HepG2 (cell line): ENCODE results near the gene TRNP1. TPM values are rescaled to one million over a fixed set of nuclear protein-coding genes. Genes with fewer than 3 reads are reported as not detected.
A peak's percentile ranks its signal among the peaks of the same experiment; 100 is the strongest.

Experiments used
- DMAP1 ChIP-seq: IDR thresholded peaks from 2 replicates; pipeline ENCODE4 v1.6.1; 2016
- FOXP1 ChIP-seq, 2 experiments: fragments of 450-650 bp in 1 of 2; IDR thresholded peaks; 2 replicates each; pipeline ENCODE4 v1.6.1; 2017 to 2018; ENCODE audit warnings: antibody characterized with exemption in 1 of 2
- NCOA2 ChIP-seq: sonication (generic); formaldehyde crosslinking; IDR thresholded peaks from 2 replicates; pipeline ENCODE4 v1.8.0; 2022; ENCODE audit warnings: inconsistent platforms
- SALL1 ChIP-seq: sonication (generic); formaldehyde crosslinking; IDR thresholded peaks from 2 replicates; pipeline ENCODE4 v1.8.0; 2022; ENCODE audit warnings: mild to moderate bottlenecking, missing genetic modification reagents
- SAP130 ChIP-seq: IDR thresholded peaks from 2 replicates; pipeline ENCODE4 v1.6.1; 2016; ENCODE audit warnings: low read depth
- SOX13 ChIP-seq, 3 experiments: fragments of 450-650 bp in 1 of 3; sonication (generic) in 1 of 3; formaldehyde crosslinking in 1 of 3; IDR thresholded peaks in 2 of 3; conservative IDR thresholded peaks in 1 of 3; 2 replicates each; pipeline versions ENCODE4 v1.5.0 to v1.6.1; 2016 to 2020; ENCODE audit warnings: antibody characterized with exemption in 1 of 3, mild to moderate bottlenecking in 1 of 3, missing compliant biosample characterization in 1 of 3, missing genetic modification reagents in 1 of 3, moderate library complexity in 1 of 3
- STAG1 ChIP-seq: sonication (generic); formaldehyde crosslinking; IDR thresholded peaks from 2 replicates; pipeline ENCODE4 v1.4.0; 2020; ENCODE audit warnings: missing genetic modification reagents
- ZMYM3 ChIP-seq: sonication (generic); formaldehyde crosslinking; IDR thresholded peaks from 2 replicates; pipeline ENCODE4 v1.5.1; 2020; ENCODE audit warnings: mild to moderate bottlenecking, missing genetic modification reagents
- ZNF510 ChIP-seq: sonication (generic); formaldehyde crosslinking; IDR thresholded peaks from 2 replicates; pipeline ENCODE4 v1.4.0; 2020; ENCODE audit warnings: low read depth, mild to moderate bottlenecking, missing genetic modification reagents
- ZNF644 ChIP-seq: IDR thresholded peaks from 2 replicates; pipeline ENCODE4 v1.6.1; 2016; ENCODE audit warnings: low read depth
- ZNF687 ChIP-seq: sonication (generic); formaldehyde crosslinking; IDR thresholded peaks from 2 replicates; pipeline ENCODE4 v1.5.1; 2020; ENCODE audit warnings: mild to moderate bottlenecking, missing genetic modification reagents, moderate library complexity
- polyA plus RNA-seq, 8 experiments: library from polyadenylated mRNA; depleted of rRNA in 3 of 8; stranded (reverse) in 7 of 8; unstranded in 1 of 8; fragments of >200 nt; fragmentation: Illumina TruSeq in 4 of 8; extraction: Trizol in 4 of 8; gene quantifications; 2 replicates each; pipeline versions ENCODE4 v1.2.1 to v1.2.3, GENCODE V29; 2011 to 2016; ENCODE audit warnings: low read depth in 4 of 8, missing spikeins in 1 of 8, mixed read lengths in 1 of 8; ENCODE audit not compliant: insufficient read depth in 1 of 8
- total RNA-seq, 5 experiments: library from RNA; depleted of rRNA; stranded (reverse); fragments of >200 nt; fragmentation: Illumina TruSeq; extraction: Trizol; gene quantifications; 2 replicates each; pipeline ENCODE4 v1.2.3, GENCODE V29; 2016; ENCODE audit warnings: low read depth in 1 of 5
- TF ChIP-seq, protein P1 (sequence below): sonication (generic); formaldehyde crosslinking; IDR thresholded peaks from 2 replicates; pipeline ENCODE4 v1.5.1; 2020; ENCODE audit warnings: missing genetic modification reagents, mild to moderate bottlenecking, borderline replicate concordance
- TF ChIP-seq, protein P2 (sequence below): sonication (generic); formaldehyde crosslinking; IDR thresholded peaks from 2 replicates; pipeline ENCODE4 v1.4.0; 2020; ENCODE audit warnings: missing genetic modification reagents
- TF ChIP-seq, protein P3 (sequence below): sonication (generic); formaldehyde crosslinking; IDR thresholded peaks from 2 replicates; pipeline ENCODE4 v1.5.1; 2020; ENCODE audit warnings: missing genetic modification reagents, mild to moderate bottlenecking, borderline replicate concordance

Gene TRNP1
- total and polyA plus RNA-seq, 2 of the 13 experiments (the other 11 are each of a cell fraction or from before 2014, with no cell fraction given) = 42.0 to 158 TPM

DNA sequence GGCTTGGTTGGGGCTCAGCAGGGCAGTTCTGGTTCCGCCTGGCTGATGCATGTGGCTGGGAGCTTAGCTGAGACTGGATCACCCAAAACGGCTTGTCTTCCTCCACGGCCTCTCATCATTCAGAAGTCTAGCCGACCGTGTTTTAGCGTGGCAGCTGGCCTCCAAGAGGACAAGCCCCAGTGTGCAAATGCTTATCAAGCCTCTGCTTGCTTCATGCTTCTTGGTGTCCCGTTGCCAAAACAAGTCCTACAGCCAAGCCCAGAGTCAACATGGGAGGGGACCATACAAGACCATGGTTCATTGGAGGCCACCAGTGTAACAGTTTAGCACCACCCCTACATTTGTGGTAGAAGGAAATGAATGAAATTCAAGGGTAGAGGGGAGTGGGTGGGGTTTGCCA, 22.7 kb upstream of the TRNP1 start (continued):
- TF ChIP-seq, protein P1, sequence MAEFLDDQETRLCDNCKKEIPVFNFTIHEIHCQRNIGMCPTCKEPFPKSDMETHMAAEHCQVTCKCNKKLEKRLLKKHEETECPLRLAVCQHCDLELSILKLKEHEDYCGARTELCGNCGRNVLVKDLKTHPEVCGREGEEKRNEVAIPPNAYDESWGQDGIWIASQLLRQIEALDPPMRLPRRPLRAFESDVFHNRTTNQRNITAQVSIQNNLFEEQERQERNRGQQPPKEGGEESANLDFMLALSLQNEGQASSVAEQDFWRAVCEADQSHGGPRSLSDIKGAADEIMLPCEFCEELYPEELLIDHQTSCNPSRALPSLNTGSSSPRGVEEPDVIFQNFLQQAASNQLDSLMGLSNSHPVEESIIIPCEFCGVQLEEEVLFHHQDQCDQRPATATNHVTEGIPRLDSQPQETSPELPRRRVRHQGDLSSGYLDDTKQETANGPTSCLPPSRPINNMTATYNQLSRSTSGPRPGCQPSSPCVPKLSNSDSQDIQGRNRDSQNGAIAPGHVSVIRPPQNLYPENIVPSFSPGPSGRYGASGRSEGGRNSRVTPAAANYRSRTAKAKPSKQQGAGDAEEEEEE (CRISPR knock-in tag) = no peak
- TF ChIP-seq DMAP1 (CRISPR knock-in tag) (0 out of 2 replicates have a peak, but pooled peaks have one; percentile 30), STAG1 (CRISPR knock-in tag) (peak; percentile 4; the same call in 1 of the 2 replicates), SAP130 (peak; percentile 53), SOX13 (IDR thresholded peaks at IDR 0.05) (no peak), SOX13 (CRISPR knock-in tag; conservative IDR thresholded peaks at IDR 0.05 in 1 of 2, IDR thresholded peaks at IDR 0.05 in 1 of 2) (peak in 1 of 2 experiments; percentile 26; a peak in 1 of 4 replicates), ZNF644 (peak; percentile 86), FOXP1 (IDR thresholded peaks at IDR 0.05) (no peak), FOXP1 (CRISPR knock-in tag; IDR thresholded peaks at IDR 0.05) (peak; percentile 57), ZMYM3 (peak; percentile 17; the same call in 1 of the 2 replicates), ZNF510 (no peak), SALL1 (peak; percentile 48; the same call in 1 of the 2 replicates), NCOA2 (0 out of 2 replicates have a peak, but pooled peaks have one; percentile 25), ZNF687 (CRISPR knock-in tag) (peak; percentile 35)
- TF ChIP-seq, protein P2, sequence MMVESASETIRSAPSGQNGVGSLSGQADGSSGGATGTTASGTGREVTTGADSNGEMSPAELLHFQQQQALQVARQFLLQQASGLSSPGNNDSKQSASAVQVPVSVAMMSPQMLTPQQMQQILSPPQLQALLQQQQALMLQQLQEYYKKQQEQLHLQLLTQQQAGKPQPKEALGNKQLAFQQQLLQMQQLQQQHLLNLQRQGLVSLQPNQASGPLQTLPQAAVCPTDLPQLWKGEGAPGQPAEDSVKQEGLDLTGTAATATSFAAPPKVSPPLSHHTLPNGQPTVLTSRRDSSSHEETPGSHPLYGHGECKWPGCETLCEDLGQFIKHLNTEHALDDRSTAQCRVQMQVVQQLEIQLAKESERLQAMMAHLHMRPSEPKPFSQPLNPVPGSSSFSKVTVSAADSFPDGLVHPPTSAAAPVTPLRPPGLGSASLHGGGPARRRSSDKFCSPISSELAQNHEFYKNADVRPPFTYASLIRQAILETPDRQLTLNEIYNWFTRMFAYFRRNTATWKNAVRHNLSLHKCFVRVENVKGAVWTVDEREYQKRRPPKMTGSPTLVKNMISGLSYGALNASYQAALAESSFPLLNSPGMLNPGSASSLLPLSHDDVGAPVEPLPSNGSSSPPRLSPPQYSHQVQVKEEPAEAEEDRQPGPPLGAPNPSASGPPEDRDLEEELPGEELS (CRISPR knock-in tag) = peak; percentile 50; the same call in 1 of the 2 replicates
- TF ChIP-seq, protein P3, sequence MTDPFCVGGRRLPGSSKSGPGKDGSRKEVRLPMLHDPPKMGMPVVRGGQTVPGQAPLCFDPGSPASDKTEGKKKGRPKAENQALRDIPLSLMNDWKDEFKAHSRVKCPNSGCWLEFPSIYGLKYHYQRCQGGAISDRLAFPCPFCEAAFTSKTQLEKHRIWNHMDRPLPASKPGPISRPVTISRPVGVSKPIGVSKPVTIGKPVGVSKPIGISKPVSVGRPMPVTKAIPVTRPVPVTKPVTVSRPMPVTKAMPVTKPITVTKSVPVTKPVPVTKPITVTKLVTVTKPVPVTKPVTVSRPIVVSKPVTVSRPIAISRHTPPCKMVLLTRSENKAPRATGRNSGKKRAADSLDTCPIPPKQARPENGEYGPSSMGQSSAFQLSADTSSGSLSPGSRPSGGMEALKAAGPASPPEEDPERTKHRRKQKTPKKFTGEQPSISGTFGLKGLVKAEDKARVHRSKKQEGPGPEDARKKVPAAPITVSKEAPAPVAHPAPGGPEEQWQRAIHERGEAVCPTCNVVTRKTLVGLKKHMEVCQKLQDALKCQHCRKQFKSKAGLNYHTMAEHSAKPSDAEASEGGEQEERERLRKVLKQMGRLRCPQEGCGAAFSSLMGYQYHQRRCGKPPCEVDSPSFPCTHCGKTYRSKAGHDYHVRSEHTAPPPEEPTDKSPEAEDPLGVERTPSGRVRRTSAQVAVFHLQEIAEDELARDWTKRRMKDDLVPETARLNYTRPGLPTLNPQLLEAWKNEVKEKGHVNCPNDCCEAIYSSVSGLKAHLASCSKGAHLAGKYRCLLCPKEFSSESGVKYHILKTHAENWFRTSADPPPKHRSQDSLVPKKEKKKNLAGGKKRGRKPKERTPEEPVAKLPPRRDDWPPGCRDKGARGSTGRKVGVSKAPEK (CRISPR knock-in tag) = no peak
